SU-DHL-6 (cell line): Measurements from ENCODE around the gene BHLHE23.

Experiments
- EZH2phosphoT487 ChIP-seq: fragments of 200-600 bp; sonication (generic), shearing (Covaris generic); conservative IDR thresholded peaks from 2 replicates; pipeline ENCODE4 v1.6.1; 2018; ENCODE audit warnings: mild to moderate bottlenecking, antibody characterized with exemption, low read length, moderate library complexity, mixed read lengths
- TF ChIP-seq, protein P1 (sequence below): fragments of 200-600 bp; sonication (generic); IDR thresholded peaks from one replicate; pipeline ENCODE4 v1.5.1; 2017; ENCODE audit warnings: antibody characterized with exemption, mild to moderate bottlenecking, low read length, moderate library complexity; ENCODE audit not compliant: insufficient read depth, poor library complexity, severe bottlenecking

GRCh38 chr20:63042448-63043071 lies 35.8 kb upstream of the BHLHE23 start:
- TF ChIP-seq, protein P1, sequence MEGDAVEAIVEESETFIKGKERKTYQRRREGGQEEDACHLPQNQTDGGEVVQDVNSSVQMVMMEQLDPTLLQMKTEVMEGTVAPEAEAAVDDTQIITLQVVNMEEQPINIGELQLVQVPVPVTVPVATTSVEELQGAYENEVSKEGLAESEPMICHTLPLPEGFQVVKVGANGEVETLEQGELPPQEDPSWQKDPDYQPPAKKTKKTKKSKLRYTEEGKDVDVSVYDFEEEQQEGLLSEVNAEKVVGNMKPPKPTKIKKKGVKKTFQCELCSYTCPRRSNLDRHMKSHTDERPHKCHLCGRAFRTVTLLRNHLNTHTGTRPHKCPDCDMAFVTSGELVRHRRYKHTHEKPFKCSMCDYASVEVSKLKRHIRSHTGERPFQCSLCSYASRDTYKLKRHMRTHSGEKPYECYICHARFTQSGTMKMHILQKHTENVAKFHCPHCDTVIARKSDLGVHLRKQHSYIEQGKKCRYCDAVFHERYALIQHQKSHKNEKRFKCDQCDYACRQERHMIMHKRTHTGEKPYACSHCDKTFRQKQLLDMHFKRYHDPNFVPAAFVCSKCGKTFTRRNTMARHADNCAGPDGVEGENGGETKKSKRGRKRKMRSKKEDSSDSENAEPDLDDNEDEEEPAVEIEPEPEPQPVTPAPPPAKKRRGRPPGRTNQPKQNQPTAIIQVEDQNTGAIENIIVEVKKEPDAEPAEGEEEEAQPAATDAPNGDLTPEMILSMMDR, result no peak
- TF ChIP-seq EZH2phosphoT487, result no peak
